Hepatocyte (in vitro differentiated cells): ENCODE data around the gene BORCS6. TPM values are rescaled to one million over a fixed set of nuclear protein-coding genes. Genes with fewer than 3 reads are reported as not detected.

ENCODE experiments used
- DNase-seq: peaks from one replicate; pipeline ENCODE4 v3.0.0-alpha.2; 2016; ENCODE audit warnings: low spot score
- H2AFZ ChIP-seq: fragments of 200-600 bp; sonication (generic); 2 replicates; pipeline ENCODE4 v1.6.0; 2016; ENCODE audit warnings: antibody characterized with exemption, mild to moderate bottlenecking
- H3K27ac ChIP-seq: fragments of 200-600 bp; sonication (generic); 2 replicates; pipeline ENCODE4 v1.5.1; 2016; ENCODE audit warnings: mild to moderate bottlenecking
- H3K27me3 ChIP-seq: fragments of 200-600 bp; sonication (generic); 2 replicates; pipeline ENCODE4 v1.6.1; 2016
- H3K36me3 ChIP-seq: fragments of 200-600 bp; sonication (generic); replicated peaks from 2 replicates; pipeline ENCODE4 v1.5.1; 2016; ENCODE audit warnings: low read depth; ENCODE audit not compliant: insufficient read depth
- H3K4me1 ChIP-seq: fragments of 200-600 bp; sonication (generic); 2 replicates; pipeline ENCODE4 v1.5.1; 2016; ENCODE audit warnings: mild to moderate bottlenecking, moderate library complexity; ENCODE audit not compliant: insufficient read depth
- H3K4me2 ChIP-seq: fragments of 200-600 bp; sonication (generic); 2 replicates; pipeline ENCODE4 v1.6.0; 2016
- H3K4me3 ChIP-seq: fragments of 200-600 bp; sonication (generic); 2 replicates; pipeline ENCODE4 v1.5.1; 2016; ENCODE audit warnings: mild to moderate bottlenecking
- H3K79me2 ChIP-seq: fragments of 200-600 bp; sonication (generic); 2 replicates; pipeline ENCODE4 v1.6.0; 2017; ENCODE audit warnings: mild to moderate bottlenecking
- H3K9me2 ChIP-seq: fragments of 200-600 bp; sonication (generic); replicated peaks from 2 replicates; pipeline ENCODE4 v1.6.0; 2017; ENCODE audit warnings: mild to moderate bottlenecking; ENCODE audit not compliant: insufficient read depth
- H3K9me3 ChIP-seq: fragments of 200-600 bp; sonication (generic); 2 replicates; pipeline ENCODE4 v1.5.1; 2016; ENCODE audit warnings: low read depth, mild to moderate bottlenecking
- H4K20me1 ChIP-seq: fragments of 200-600 bp; sonication (generic); 2 replicates; pipeline ENCODE4 v1.6.0; 2016; ENCODE audit warnings: mild to moderate bottlenecking; ENCODE audit not compliant: insufficient read depth, poor library complexity, severe bottlenecking
- CTCF ChIP-seq: fragments of 200-600 bp; sonication (generic); IDR thresholded peaks from 2 replicates; pipeline ENCODE4 v1.5.1; 2016; ENCODE audit warnings: antibody characterized with exemption, mild to moderate bottlenecking; ENCODE audit not compliant: poor library complexity
- EZH2 ChIP-seq: fragments of 200-600 bp; sonication (generic); IDR thresholded peaks from 2 replicates; pipeline ENCODE4 v1.6.1; 2016; ENCODE audit warnings: antibody characterized with exemption, mild to moderate bottlenecking, borderline replicate concordance
- EZH2phosphoT487 ChIP-seq: fragments of 200-600 bp; sonication (generic); IDR thresholded peaks from one replicate; pipeline ENCODE4 v1.6.1; 2018; ENCODE audit warnings: antibody characterized with exemption, mild to moderate bottlenecking, low read depth, moderate library complexity; ENCODE audit not compliant: unreplicated experiment, severe bottlenecking
- WGBS: methylation state at CpG from one replicate; pipeline ENCODE4 v1.1.6; 2016; ENCODE audit warnings: low lambda C conversion rate; ENCODE audit errors: missing lambda C conversion rate; 5-methylcytosine and 5-hydroxymethylcytosine counted together
- polyA plus RNA-seq: library from polyadenylated mRNA; unstranded; fragments of >200 nt; fragmentation: Nextera tagmentation; extraction: Ambion mirVana; gene quantifications from 2 replicates; pipeline ENCODE4 v1.2.1, GENCODE V29; 2016
- total RNA-seq: library from RNA; depleted of rRNA; stranded (reverse); fragments of >200 nt; gene quantifications from 2 replicates; pipeline ENCODE4 v1.2.3, GENCODE V29; 2014

The BORCS6 gene
- total and polyA plus RNA-seq, 2 experiments from 2014 or later = 9.4 to 10.2 TPM

- 92% methylated on average over 11 of the region's 11 CpGs for WGBS
- peaks cover 40% of the 10 kb centered on the region for H4K20me1 ChIP-seq
- TF ChIP-seq CTCF = no peak
- no peak for TF ChIP-seq EZH2
- H3K27ac ChIP-seq = no peak overlapping the region
- H3K4me1 ChIP-seq = peaks cover 8% of the 10 kb centered on the region
- no peaks in the 10 kb centered on the region for H3K9me3 ChIP-seq
- no peaks in the 10 kb centered on the region for H3K27me3 ChIP-seq
- no peak overlapping the region for H2AFZ ChIP-seq
- no peak overlapping the region for H3K4me3 ChIP-seq
- peak; percentile 11 for DNase-seq
- no peaks in the 10 kb centered on the region for H3K9me2 ChIP-seq
- no peak overlapping the region for H3K4me2 ChIP-seq
- no peaks in the 10 kb centered on the region for H3K36me3 ChIP-seq
- H3K79me2 ChIP-seq = no peaks in the 10 kb centered on the region
These were observed 48.2 kb downstream of the BORCS6 start for GRCh38 chr17:8141741-8142140.

DNA sequence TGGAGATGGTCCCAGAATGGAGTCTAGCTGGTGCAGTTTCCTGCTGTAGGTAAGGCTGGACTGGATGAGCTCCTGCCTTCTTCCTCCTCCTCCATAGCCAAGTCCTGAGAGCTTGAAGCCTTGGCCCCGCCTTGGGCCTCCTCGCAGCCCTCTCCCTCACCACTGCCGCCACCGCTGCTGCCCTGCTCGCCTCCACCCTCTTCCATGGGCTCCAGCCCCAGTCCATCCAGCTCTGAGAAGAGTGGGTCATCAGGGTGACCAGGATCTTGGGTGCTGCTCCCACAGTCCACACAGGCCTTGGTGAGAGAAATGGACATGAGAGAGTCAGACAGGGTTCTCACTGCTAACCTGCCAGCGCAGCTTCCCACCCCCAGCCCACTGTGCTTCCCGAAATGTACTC, 48.9 kb downstream of the BORCS6 start:
- Histone ChIP-seq H2AFZ (no peak overlapping the region), H3K4me2 (no peak overlapping the region), H3K4me1 (peaks cover 8% of the 10 kb centered on the region), H3K9me3 (no peaks in the 10 kb centered on the region), H3K9me2 (no peaks in the 10 kb centered on the region), H3K79me2 (no peaks in the 10 kb centered on the region), H3K27me3 (no peaks in the 10 kb centered on the region), H3K4me3 (no peak overlapping the region), H3K36me3 (no peaks in the 10 kb centered on the region), H4K20me1 (peaks cover 33% of the 10 kb centered on the region), H3K27ac (no peak overlapping the region)
- 96% methylated on average over 7 of the region's 7 CpGs for WGBS
- DNase-seq = peak; percentile 10
- no peak for TF ChIP-seq EZH2
- no peak for TF ChIP-seq CTCF
- TF ChIP-seq EZH2phosphoT487 = no peak

DNA sequence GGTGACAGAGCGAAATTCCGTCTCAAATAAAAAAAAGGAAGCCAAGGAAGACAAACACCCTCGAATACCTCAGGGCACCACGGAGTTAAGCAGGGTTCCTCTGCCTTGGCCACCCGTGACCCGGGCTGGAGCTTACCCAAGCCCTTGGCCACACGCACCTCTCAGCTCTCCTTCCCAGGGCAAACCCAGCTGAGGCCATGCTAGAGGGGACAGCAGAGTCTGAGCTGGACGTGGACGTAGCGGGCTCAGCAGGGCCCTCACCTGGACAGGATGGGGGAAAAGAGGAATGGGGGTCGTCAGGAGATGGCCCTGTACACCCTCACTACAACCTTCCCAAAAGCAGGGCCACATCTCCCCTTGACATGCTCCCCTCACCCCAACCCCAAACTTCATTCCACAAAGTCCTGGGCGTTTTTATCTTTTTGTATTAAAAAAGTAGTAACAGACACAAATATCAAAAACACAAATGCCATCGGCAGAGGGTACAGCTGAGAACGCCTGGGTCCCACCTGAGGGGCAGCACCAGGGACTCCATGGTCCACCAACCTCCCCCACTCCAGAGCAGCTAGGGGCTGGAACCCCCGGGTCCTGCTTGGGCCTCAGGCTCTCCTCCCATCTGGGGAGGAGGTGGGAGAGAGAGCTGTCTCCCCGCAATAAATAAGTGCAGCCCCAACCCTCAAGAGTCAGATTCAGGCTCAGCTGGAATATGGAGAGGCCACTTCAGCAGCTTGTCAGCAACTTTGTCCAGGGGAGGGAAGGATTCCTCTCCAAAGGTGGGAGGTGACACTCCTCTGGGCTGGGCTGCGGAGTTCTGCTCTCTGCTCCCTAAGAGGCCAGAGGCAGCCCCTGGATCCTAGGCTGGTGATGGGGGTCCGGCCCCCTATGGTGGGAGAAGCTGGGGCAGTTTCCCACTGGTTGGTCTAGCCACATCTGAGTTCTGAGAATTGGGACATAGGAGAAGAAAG, 49.6 kb downstream of the BORCS6 start:
- no peaks in the 10 kb centered on the region for H3K9me2 ChIP-seq
- peaks cover 8% of the 10 kb centered on the region for H3K4me1 ChIP-seq
- H3K27me3 ChIP-seq = no peaks in the 10 kb centered on the region
- no peak overlapping the region for H3K4me3 ChIP-seq
- H2AFZ ChIP-seq = no peak overlapping the region
- peaks cover 27% of the 10 kb centered on the region for H4K20me1 ChIP-seq
- H3K9me3 ChIP-seq = no peaks in the 10 kb centered on the region
- peak overlapping the region; percentile 97 for H3K27ac ChIP-seq
- peak; percentile 20 for DNase-seq
- TF ChIP-seq EZH2phosphoT487 (no peak), CTCF (no peak), EZH2 (no peak)
- no peaks in the 10 kb centered on the region for H3K36me3 ChIP-seq
- no peaks in the 10 kb centered on the region for H3K79me2 ChIP-seq
- 92% methylated on average over 18 of the region's 18 CpGs for whole genome bisulfite sequencing
- no peak overlapping the region for H3K4me2 ChIP-seq
